Natural killer cell (primary cell): ENCODE measurements around the gene ATAD5. TPM values are rescaled to one million over a fixed set of nuclear protein-coding genes. Genes with fewer than 3 reads are reported as not detected.
A peak's percentile ranks its signal among the peaks of the same experiment; 100 is the strongest.

Experiments
- ATAC-seq, 3 donors: fragments of 150-1000 bp in 2 of 3; fragments of 200-7000 bp in 1 of 3; cut with Tn5 transposase; 1 replicate in 1 of 3; 2 replicates in 2 of 3; pipeline ENCODE4 v1.10.0; 2021; ENCODE audit warnings: mild to moderate bottlenecking in 2 of 3, moderate library complexity in 2 of 3
- DNase-seq, 2 donors: peaks; one replicate each; pipeline versions ENCODE4 v3.0.0 to v3.0.0-alpha.2; 2013 to 2021; ENCODE audit warnings: mixed read lengths in 1 of 2
- H3K27ac ChIP-seq: one replicate; pipeline ENCODE4 v1.5.1; 2013; ENCODE audit warnings: mild to moderate bottlenecking, low read length
- H3K27me3 ChIP-seq: one replicate; pipeline ENCODE4 v1.6.1; 2013; ENCODE audit warnings: low read length; ENCODE audit not compliant: control insufficient read depth, insufficient read depth
- H3K36me3 ChIP-seq: one replicate; pipeline ENCODE4 v1.6.1; 2013; ENCODE audit warnings: low read length; ENCODE audit not compliant: control insufficient read depth, insufficient read depth
- H3K4me1 ChIP-seq: one replicate; pipeline ENCODE4 v1.6.1; 2013; ENCODE audit warnings: low read length; ENCODE audit not compliant: control insufficient read depth, insufficient read depth
- H3K4me3 ChIP-seq: one replicate; pipeline ENCODE4 v1.5.1; 2013; ENCODE audit warnings: low read length
- H3K9me3 ChIP-seq: one replicate; pipeline ENCODE4 v1.6.1; 2013; ENCODE audit warnings: low read length; ENCODE audit not compliant: control insufficient read depth, insufficient read depth
- H3K27ac Mint-ChIP-seq, 2 donors: one replicate each; pipeline ENCODE4 v1.8.0; 2022; ENCODE audit warnings: mild to moderate bottlenecking in 2 of 2, mixed read lengths in 2 of 2, moderate library complexity in 1 of 2
- H3K27me3 Mint-ChIP-seq, 2 donors: one replicate each; pipeline ENCODE4 v1.8.0; 2022; ENCODE audit warnings: low read depth in 2 of 2, mixed read lengths in 2 of 2
- H3K36me3 Mint-ChIP-seq: one replicate; pipeline ENCODE4 v1.8.0; 2022; ENCODE audit warnings: mixed read lengths
- H3K4me1 Mint-ChIP-seq, 2 donors: one replicate each; pipeline ENCODE4 v1.8.0; 2022; ENCODE audit warnings: mixed read lengths in 2 of 2
- H3K4me3 Mint-ChIP-seq: one replicate; pipeline ENCODE4 v1.8.0; 2022; ENCODE audit warnings: mild to moderate bottlenecking, moderate library complexity, mixed read lengths
- H3K9me3 Mint-ChIP-seq, 2 donors: one replicate each; pipeline ENCODE4 v1.8.0; 2022; ENCODE audit warnings: mixed read lengths in 2 of 2
- WGBS: methylation state at CpG from one replicate; pipeline ENCODE4 v1.1.7; 2013; ENCODE audit warnings: missing lambda C conversion rate; ENCODE audit not compliant: insufficient coverage; 5-methylcytosine and 5-hydroxymethylcytosine counted together
- intact Hi-C: fragments of 100-400 bp; cut with micrococcal nuclease; formaldehyde crosslinking; loops from one replicate; pipeline ENCODE4 v1.14.2; 2022
- total RNA-seq, 4 donors: library from RNA; stranded (reverse); fragments of 120-200 nt in 1 of 4; gene quantifications; one replicate each; pipeline versions ENCODE4 v1.2.3 to v1.2.4, GENCODE V29; 2013 to 2022
- TF ChIP-seq, protein P1 (sequence below): fragments of 200-600 bp; IDR thresholded peaks from one replicate; pipeline ENCODE4 v1.8.0; 2022; ENCODE audit warnings: antibody characterized with exemption

Gene ATAD5
- total RNA-seq, 3 donors from 2014 or later (not counting 1 experiment from before 2014, with no cell fraction given) = 5.5 to 6.6 (median 5.6) TPM

DNA sequence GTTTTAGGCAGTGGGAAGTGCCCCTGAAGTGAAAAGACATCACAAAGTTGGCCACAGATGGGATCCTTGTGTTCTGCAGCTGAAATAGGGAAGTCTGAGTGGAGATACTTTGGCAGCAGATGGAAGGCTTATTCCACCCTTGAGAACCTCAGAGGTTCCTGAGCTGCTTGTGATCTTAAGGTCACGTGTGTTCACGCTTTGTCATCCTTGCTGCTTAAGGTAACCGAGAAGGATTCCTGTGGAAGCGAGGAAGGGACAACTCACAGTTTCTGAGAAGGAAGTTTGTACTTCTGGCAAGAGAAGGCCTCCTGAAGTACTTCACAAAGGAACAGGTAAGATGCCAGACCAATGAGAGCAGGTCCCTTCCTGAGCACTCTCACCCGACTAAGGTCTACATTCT is 102.2 kb downstream of the ATAD5 start:
- H3K36me3 ChIP-seq = no peaks in the 10 kb centered on the region
- intact Hi-C loops = no loop called here
- Mint-ChIP-seq H3K4me1 (no peaks in the 10 kb centered on the region), H3K27me3 (no peaks in the 10 kb centered on the region), H3K4me3 (no peak overlapping the region), H3K36me3 (no peaks in the 10 kb centered on the region), H3K9me3 (no peaks in the 10 kb centered on the region), H3K27ac (no peak overlapping the region)
- no peak overlapping the region for H3K27ac ChIP-seq
- DNase-seq (no peak), ATAC-seq (no peak)
- no peaks in the 10 kb centered on the region for H3K4me1 ChIP-seq
- H3K9me3 ChIP-seq = no peaks in the 10 kb centered on the region
- no peak overlapping the region for H3K4me3 ChIP-seq
- TF ChIP-seq, protein P1, sequence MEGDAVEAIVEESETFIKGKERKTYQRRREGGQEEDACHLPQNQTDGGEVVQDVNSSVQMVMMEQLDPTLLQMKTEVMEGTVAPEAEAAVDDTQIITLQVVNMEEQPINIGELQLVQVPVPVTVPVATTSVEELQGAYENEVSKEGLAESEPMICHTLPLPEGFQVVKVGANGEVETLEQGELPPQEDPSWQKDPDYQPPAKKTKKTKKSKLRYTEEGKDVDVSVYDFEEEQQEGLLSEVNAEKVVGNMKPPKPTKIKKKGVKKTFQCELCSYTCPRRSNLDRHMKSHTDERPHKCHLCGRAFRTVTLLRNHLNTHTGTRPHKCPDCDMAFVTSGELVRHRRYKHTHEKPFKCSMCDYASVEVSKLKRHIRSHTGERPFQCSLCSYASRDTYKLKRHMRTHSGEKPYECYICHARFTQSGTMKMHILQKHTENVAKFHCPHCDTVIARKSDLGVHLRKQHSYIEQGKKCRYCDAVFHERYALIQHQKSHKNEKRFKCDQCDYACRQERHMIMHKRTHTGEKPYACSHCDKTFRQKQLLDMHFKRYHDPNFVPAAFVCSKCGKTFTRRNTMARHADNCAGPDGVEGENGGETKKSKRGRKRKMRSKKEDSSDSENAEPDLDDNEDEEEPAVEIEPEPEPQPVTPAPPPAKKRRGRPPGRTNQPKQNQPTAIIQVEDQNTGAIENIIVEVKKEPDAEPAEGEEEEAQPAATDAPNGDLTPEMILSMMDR = no peak
- 52% methylated on average over 5 of the region's 5 CpGs for WGBS
- H3K27me3 ChIP-seq = no peaks in the 10 kb centered on the region

DNA sequence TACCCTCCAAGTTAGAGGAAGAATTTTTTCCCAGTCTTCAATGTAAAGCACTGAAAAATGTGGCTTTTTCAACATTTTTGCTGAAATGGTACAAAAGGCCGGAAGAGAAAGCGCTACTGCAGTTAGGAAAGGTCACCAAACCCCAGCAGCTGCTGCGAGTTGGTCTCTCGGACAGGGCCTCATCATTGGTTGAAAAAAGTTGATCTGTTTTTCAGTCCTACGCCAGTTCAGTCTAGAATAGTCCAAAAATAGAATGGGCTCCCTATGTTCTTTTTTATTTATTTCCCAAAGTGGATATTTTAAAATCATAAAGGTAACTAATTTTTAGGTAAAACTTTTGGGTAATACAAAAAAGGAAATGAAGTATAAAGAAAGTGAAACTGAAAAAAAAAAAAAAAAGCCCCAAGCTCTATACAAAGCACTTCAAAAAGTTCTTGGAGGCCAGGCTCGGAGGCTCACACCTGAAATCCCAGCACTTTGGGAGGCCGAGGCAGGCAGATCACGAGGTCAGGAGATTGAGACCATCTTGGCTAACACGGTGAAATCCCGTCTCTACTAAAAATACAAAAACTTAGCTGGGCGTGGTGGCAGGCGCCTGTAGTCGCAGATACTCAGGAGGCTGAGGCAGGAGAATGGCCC is 107.4 kb downstream of the ATAD5 start:
- H3K4me1 ChIP-seq = no peaks in the 10 kb centered on the region
- ATAC-seq (no peak), DNase-seq (no peak)
- whole genome bisulfite sequencing = 76% methylated on average over 13 of the region's 13 CpGs
- intact Hi-C loops = no loop called here
- H3K27ac Mint-ChIP-seq = no peak overlapping the region
- H3K27me3 Mint-ChIP-seq = peaks cover 0 to 3% of the 10 kb centered on the region in 2 donors
- H3K36me3 Mint-ChIP-seq = no peaks in the 10 kb centered on the region
- no peaks in the 10 kb centered on the region for H3K27me3 ChIP-seq
- H3K4me3 ChIP-seq = no peak overlapping the region
- H3K9me3 Mint-ChIP-seq = no peaks in the 10 kb centered on the region
- no peaks in the 10 kb centered on the region for H3K36me3 ChIP-seq
- peak overlapping the region; percentile 38 for H3K27ac ChIP-seq
- TF ChIP-seq, protein P1 = no peak
- H3K9me3 ChIP-seq = no peaks in the 10 kb centered on the region
- no peak overlapping the region for H3K4me3 Mint-ChIP-seq
- H3K4me1 Mint-ChIP-seq = no peaks in the 10 kb centered on the region

DNA sequence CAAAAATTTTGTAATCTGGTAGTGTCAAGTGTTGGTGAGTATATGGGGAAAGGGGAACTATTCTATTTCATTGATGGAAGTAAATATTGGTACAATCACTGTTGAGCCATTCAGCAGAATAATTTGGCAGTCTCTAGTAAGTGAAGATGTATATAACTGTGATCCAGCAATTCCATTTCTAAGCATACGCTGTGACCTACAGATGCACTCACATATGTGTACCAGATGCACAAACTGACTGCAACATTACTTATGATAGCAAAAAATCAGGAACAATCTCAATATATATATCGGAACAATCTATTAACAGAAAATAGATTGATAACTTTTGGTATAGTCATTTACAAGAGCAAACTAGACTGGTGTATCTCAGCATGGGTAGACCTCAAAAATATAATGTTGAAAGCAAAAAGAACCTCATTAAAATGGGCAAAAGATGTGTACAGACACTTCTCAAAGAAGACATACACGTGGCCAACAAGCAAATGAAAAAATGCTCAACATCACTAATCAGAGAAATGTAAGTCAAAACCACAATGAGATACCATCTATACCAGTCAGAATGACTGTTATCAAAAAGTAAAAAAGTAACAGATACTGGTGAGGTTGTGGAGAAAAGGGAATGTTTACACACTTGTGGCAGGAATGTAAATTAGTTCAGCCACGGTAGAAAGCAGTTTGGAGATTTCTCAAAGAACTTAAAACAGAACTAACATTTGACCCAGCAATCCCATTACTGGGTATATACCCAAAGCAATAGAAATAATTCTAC is 110.7 kb downstream of the ATAD5 start:
- DNase-seq = no peak
- H3K4me3 Mint-ChIP-seq = no peak overlapping the region
- no peak overlapping the region for H3K27ac ChIP-seq
- no peaks in the 10 kb centered on the region for H3K9me3 ChIP-seq
- intact Hi-C loops = no loop called here
- no peak overlapping the region for H3K27ac Mint-ChIP-seq
- no peak overlapping the region for H3K4me3 ChIP-seq
- no peaks in the 10 kb centered on the region for H3K36me3 Mint-ChIP-seq
- TF ChIP-seq, protein P1 = no peak
- 90% methylated on average over 1 of the region's 4 CpGs for WGBS
- H3K9me3 Mint-ChIP-seq = no peaks in the 10 kb centered on the region
- H3K4me1 ChIP-seq = no peaks in the 10 kb centered on the region
- H3K4me1 Mint-ChIP-seq = no peaks in the 10 kb centered on the region
- H3K27me3 Mint-ChIP-seq = peaks cover 0 to 3% of the 10 kb centered on the region in 2 donors
- H3K36me3 ChIP-seq = no peaks in the 10 kb centered on the region
- ATAC-seq = no peak
- H3K27me3 ChIP-seq = no peaks in the 10 kb centered on the region

Other genes with a start within 250 kb of the ATAD5 start
- 10 to 100 TPM; 49.0 to 89.0 (median 62.2) TPM for gene CRLF3, start 7.3 kb upstream of the ATAD5 start, total RNA-seq
- gene TEFM, start 74.3 kb downstream of the ATAD5 start, total RNA-seq = 10 to 100 TPM in 2 of 3 donors, 1 to 10 TPM in 1; 6.3 to 12.9 (median 10.5) TPM
- gene ADAP2, start 90.0 kb downstream of the ATAD5 start, total RNA-seq = 1 to 10 TPM; 2.6 to 6.6 (median 2.9) TPM
- gene RNF135, start 139.1 kb downstream of the ATAD5 start, total RNA-seq = 10 to 100 TPM in 2 of 3 donors, 1 to 10 TPM in 1; 8.8 to 13.5 (median 11.7) TPM